ENCODE results near the gene LRRFIP1.
"Not testable (repeated sequence)": the region's sequence is repeated elsewhere in the genome, so short reads cannot be mapped to it uniquely, and the experiment has no call there.

Gene LRRFIP1

DNA sequence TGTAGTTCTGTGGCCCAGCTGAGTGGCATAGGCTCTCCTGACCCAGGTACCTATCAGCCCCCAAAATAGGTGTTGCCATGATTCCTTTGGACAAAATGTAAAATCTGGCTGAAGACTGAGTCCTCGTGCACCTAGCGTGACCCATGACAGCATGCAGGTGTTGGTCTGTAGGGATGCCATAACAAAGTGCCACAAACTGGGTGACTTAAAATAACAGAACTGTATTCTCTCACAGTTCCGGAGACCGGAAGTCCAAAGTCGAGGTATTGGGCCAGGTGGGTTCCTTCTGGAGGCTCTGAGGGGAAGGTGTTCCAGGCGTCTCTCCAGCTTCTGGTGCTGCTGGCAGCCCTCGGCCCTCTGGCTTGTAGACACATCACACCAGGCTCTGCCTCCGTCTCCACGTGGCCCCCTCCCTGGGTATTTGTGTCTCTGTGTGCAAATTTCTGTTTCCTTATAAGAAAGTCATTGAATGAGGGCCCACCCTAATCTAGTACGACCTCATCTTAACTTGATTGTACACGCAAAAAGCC lies 34.5 kb downstream of the LRRFIP1 start:
- Histone ChIP-seq H3K27ac (ENCODE audit: low read length) (no peak overlapping the region), H3K9ac (ENCODE audit: low read depth, low read length) (no peak overlapping the region), H3K9me3 (ENCODE audit: insufficient read depth, low read depth, low read length) (no peaks in the 10 kb centered on the region), H3K36me3 (ENCODE audit: insufficient read depth, low read depth, low read length) (no peaks in the 10 kb centered on the region), H3K27me3 (ENCODE audit: insufficient read depth, low read length) (no peaks in the 10 kb centered on the region), H3K4me1 (ENCODE audit: insufficient read depth, low read length) (peaks cover 7% of the 10 kb centered on the region; the same call in 1 of the 2 replicates), H3K4me3 (ENCODE audit: low read length) (no peak overlapping the region)

DNA sequence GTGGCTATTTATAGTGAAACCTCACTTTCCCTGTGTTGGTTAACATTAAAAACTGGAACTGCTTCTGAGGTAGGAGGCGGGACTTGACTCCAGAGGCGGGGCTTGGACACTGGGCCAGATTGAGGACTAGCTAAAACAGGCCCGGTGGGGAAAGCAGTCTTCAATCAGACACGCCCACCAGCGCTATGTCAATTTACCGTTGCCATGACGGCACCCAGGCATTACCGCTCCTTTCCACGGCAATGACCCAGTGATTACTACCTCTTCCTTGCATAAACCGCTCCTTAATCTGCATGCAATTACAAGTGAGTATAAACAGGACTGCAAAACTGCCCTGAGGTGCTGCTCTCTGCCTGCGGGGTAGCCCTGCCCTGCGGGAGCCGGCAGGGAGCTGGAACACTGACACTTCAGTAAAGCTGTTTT lies 35.3 kb downstream of the LRRFIP1 start:
- no peak overlapping the region for H3K27ac ChIP-seq (ENCODE audit: low read length)
- no peaks in the 10 kb centered on the region for H3K9me3 ChIP-seq (ENCODE audit: insufficient read depth, low read depth, low read length)
- peaks cover 9% of the 10 kb centered on the region; the same call in 1 of the 2 replicates for H3K4me1 ChIP-seq (ENCODE audit: insufficient read depth, low read length)
- H3K27me3 ChIP-seq (ENCODE audit: insufficient read depth, low read length): no peaks in the 10 kb centered on the region
- peak overlapping the region; percentile 39; the same call in 1 of the 2 replicates for H3K4me3 ChIP-seq (ENCODE audit: low read length)
- no peaks in the 10 kb centered on the region for H3K36me3 ChIP-seq (ENCODE audit: insufficient read depth, low read depth, low read length)
- no peak overlapping the region for H3K9ac ChIP-seq (ENCODE audit: low read depth, low read length)

DNA sequence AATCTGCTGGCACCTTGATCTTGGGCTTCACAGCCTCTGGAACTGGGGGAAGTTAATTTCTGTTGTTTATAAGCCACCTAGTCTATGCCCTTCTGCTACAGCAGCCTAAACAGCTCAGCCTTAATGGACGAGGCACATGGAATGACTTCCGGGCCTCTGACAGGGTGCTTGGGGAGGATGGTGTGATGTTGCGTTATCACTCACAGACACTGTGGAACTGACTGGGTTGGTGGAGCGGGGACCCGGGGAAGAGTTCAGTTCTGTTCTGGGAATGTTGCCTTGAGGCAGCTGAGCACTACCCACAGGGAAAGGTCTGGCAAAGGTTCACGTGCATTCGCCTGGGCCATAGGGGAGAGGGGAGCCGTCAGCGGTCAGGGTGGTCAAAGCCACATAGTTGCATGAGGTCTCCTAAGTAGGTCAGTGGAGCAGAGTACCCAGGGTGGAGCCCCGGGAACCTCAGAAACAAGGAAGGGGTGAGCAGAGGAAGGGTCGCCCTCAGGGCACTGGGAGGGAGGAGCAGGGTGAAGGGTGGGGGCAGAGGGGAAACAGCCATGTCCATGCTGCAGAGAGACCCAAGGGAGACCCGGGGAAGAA lies 36.2 kb downstream of the LRRFIP1 start:
- H3K27ac ChIP-seq (ENCODE audit: low read length): no peak overlapping the region

DNA sequence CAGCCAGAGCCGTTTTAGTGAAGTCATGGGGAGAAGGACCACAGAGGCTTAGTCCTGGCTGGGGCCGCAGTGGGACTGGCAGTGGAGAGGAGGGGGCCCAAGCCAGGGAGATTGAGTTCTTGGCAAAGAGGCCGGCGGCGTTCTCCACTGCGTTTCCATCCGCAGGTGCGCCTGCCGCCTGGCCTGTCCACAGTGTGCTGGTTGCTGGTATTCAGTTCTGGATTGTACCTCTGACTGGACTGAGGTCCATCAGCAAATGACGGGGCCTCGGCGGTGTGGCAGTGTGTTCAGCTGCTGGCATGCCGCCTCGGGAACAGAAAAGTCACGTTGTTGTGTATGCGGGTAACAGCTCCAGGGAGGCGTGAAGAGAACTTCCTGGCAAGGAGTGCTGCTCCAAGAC lies 36.8 kb downstream of the LRRFIP1 start:
- no peaks in the 10 kb centered on the region for H3K27me3 ChIP-seq (ENCODE audit: insufficient read depth, low read length)
- H3K4me1 ChIP-seq (ENCODE audit: insufficient read depth, low read length): peaks cover 13% of the 10 kb centered on the region; the same call in 1 of the 2 replicates
- no peak overlapping the region for H3K9ac ChIP-seq (ENCODE audit: low read depth, low read length)
- H3K27ac ChIP-seq (ENCODE audit: low read length): no peak overlapping the region
- H3K9me3 ChIP-seq (ENCODE audit: insufficient read depth, low read depth, low read length): no peaks in the 10 kb centered on the region
- H3K4me3 ChIP-seq (ENCODE audit: low read length): no peak overlapping the region
- no peaks in the 10 kb centered on the region for H3K36me3 ChIP-seq (ENCODE audit: insufficient read depth, low read depth, low read length)

More for the DNA sequence above, 36.2 kb downstream of the LRRFIP1 start:
- Histone ChIP-seq H3K4me1 (ENCODE audit: insufficient read depth, low read length) (peaks cover 13% of the 10 kb centered on the region; the same call in 1 of the 2 replicates), H3K9me3 (ENCODE audit: insufficient read depth, low read depth, low read length) (no peaks in the 10 kb centered on the region), H3K36me3 (ENCODE audit: insufficient read depth, low read depth, low read length) (no peaks in the 10 kb centered on the region), H3K9ac (ENCODE audit: low read depth, low read length) (no peak overlapping the region), H3K27me3 (ENCODE audit: insufficient read depth, low read length) (no peaks in the 10 kb centered on the region), H3K4me3 (ENCODE audit: low read length) (no peak overlapping the region)

DNA sequence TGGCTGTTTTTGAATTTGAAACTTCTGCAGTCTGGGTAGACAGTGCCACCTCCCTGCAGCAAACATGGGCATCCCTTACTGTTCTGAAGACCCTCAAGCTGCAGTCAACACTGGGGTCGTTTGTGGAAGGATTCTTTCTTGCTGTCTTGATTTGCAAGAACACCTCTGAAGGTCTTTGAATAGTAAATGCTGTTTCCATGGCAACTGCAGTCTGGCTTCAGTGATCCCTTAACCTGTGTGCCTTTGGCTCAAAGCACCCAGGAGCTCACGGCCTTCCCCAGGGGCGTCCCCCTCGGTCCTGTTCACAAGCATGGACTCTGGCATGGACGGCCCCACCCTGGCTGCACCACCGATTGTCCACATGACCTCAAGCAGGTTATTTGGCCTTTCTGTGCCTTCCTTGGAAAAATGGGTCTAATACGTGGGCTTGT lies 38.3 kb downstream of the LRRFIP1 start:
- Histone ChIP-seq H3K9ac (ENCODE audit: low read depth, low read length) (no peak overlapping the region), H3K9me3 (ENCODE audit: insufficient read depth, low read depth, low read length) (no peaks in the 10 kb centered on the region), H3K4me3 (ENCODE audit: low read length) (no peak overlapping the region), H3K27ac (ENCODE audit: low read length) (no peak overlapping the region), H3K36me3 (ENCODE audit: insufficient read depth, low read depth, low read length) (no peaks in the 10 kb centered on the region), H3K27me3 (ENCODE audit: insufficient read depth, low read length) (no peaks in the 10 kb centered on the region), H3K4me1 (ENCODE audit: insufficient read depth, low read length) (peaks cover 13% of the 10 kb centered on the region; the same call in 1 of the 2 replicates)

DNA sequence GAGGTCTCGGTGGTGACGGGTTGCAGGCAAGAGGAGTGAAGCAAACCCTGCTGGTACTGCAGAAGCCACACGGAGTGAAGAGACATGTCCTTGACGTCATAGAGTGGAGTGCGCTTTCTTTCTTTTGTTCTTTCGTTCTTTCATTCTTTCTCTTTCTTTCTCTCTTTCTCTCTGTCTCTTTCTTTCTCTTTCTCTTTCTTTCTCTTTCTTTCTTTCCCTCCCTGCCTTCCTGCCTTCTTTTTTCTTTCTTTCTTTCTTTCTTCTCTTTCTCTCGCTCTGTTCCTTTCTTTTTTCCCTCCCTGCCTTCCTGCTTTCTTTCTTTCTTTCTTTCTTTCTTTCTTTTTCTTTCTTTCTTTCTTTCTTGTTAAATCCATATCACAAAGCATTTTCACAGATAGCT lies 39.2 kb downstream of the LRRFIP1 start:
- Histone ChIP-seq H3K27ac (ENCODE audit: low read length) (no peak overlapping the region), H3K9ac (ENCODE audit: low read depth, low read length) (no peak overlapping the region), H3K4me1 (ENCODE audit: insufficient read depth, low read length) (peaks cover 13% of the 10 kb centered on the region; the same call in 1 of the 2 replicates), H3K27me3 (ENCODE audit: insufficient read depth, low read length) (no peaks in the 10 kb centered on the region), H3K36me3 (ENCODE audit: insufficient read depth, low read depth, low read length) (no peaks in the 10 kb centered on the region), H3K9me3 (ENCODE audit: insufficient read depth, low read depth, low read length) (no peaks in the 10 kb centered on the region), H3K4me3 (ENCODE audit: low read length) (no peak overlapping the region)

DNA sequence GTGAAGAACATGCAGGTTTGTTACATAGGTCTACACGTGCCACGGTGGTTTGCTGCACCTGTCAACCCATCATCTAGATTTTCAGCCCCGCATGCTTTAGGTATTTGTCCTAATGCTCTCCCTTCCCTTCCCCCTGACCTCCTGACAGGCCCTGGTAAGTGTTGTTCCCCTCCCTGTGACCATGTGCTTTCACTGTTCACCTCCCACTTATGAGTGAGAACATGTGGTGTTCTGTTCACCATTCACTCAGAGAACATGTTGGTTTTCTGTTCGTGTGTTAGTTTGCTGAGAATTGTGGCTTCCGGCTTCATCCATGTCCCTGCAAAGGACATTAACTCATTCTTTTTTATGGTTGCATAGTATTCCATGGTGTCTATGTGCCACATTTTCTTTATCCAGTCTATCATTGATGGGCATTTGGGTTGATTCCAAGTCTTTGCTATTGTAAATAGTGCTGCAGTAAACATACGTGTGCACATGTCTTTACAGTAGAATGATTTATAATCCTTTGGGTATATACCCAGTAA lies 39.7 kb downstream of the LRRFIP1 start:
- not testable (repeated sequence) for H3K27ac ChIP-seq (ENCODE audit: low read length); H3K9me3 ChIP-seq (ENCODE audit: insufficient read depth, low read depth, low read length); H3K36me3 ChIP-seq (ENCODE audit: insufficient read depth, low read depth, low read length); H3K9ac ChIP-seq (ENCODE audit: low read depth, low read length); H3K4me3 ChIP-seq (ENCODE audit: low read length); H3K27me3 ChIP-seq (ENCODE audit: insufficient read depth, low read length)
- peaks cover 13% of the 10 kb centered on the region; the same call in 1 of the 2 replicates for H3K4me1 ChIP-seq (ENCODE audit: insufficient read depth, low read length)

DNA sequence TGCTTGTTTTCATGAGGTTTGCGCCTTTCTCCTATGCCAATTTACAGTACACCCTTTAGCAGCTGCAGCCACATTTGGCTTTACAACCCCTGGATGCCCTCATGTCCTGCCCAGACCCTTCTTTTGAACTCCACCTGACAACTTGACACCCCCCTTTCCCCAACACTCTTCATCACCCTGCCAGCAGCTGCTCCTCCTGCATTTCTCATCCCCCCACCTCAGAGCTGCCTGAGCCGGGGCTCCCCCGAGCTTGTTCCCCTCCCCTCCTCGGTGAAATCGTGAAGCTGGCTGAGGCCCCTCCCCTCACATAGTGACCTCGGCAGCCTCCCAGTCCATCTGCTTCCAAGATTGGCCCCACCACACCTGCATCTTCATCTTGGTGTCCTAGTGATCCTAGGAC lies 40.5 kb downstream of the LRRFIP1 start:
- Histone ChIP-seq H3K36me3 (ENCODE audit: insufficient read depth, low read depth, low read length) (no peaks in the 10 kb centered on the region), H3K9ac (ENCODE audit: low read depth, low read length) (no peak overlapping the region)

DNA sequence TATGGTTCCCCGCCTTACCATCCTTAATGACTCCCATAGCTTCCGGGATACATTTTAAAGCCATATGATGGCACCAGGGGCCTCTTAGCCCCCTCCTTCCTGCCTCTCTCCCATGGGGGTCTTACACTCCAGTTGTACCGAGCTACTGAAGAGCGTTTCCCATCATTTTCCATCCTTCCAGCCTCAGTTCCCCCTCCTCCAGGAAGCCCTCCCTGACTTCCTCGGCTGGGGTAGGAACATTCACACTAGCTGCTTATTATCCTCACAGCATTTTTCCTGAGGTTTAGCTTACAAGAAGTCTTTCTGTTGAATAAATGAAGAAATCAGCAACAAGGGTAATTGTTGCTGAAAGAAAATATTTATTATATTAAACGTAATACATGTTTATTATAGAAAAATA lies 41.1 kb downstream of the LRRFIP1 start:
- Histone ChIP-seq H3K9ac (ENCODE audit: low read depth, low read length) (no peak overlapping the region), H3K4me1 (ENCODE audit: insufficient read depth, low read length) (peaks cover 11% of the 10 kb centered on the region; the same call in 1 of the 2 replicates), H3K9me3 (ENCODE audit: insufficient read depth, low read depth, low read length) (no peaks in the 10 kb centered on the region), H3K4me3 (ENCODE audit: low read length) (no peak overlapping the region), H3K36me3 (ENCODE audit: insufficient read depth, low read depth, low read length) (no peaks in the 10 kb centered on the region), H3K27me3 (ENCODE audit: insufficient read depth, low read length) (no peaks in the 10 kb centered on the region), H3K27ac (ENCODE audit: low read length) (no peak overlapping the region)

More for the DNA sequence above, 40.5 kb downstream of the LRRFIP1 start:
- Histone ChIP-seq H3K27ac (ENCODE audit: low read length) (no peak overlapping the region), H3K27me3 (ENCODE audit: insufficient read depth, low read length) (no peaks in the 10 kb centered on the region), H3K4me1 (ENCODE audit: insufficient read depth, low read length) (peaks cover 13% of the 10 kb centered on the region; the same call in 1 of the 2 replicates), H3K4me3 (ENCODE audit: low read length) (no peak overlapping the region), H3K9me3 (ENCODE audit: insufficient read depth, low read depth, low read length) (no peaks in the 10 kb centered on the region)

DNA sequence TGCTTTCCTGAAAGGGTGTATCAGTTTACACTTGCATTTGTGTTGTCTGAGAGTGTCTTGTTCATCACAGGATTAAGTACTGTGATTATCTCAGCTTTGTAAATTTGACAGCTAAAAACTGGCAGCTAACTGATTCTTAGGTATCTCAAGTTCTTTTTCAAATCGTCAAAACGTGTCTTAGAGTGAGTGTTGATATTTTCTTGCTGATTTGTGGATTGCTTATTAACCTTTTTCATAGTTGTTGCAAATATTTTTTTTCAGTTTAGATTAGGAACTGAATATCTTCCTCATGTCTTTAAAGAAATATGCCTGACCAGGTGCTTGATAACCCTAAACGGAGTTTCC lies 41.9 kb downstream of the LRRFIP1 start:
- no peak overlapping the region for H3K4me3 ChIP-seq (ENCODE audit: low read length)
- no peaks in the 10 kb centered on the region for H3K9me3 ChIP-seq (ENCODE audit: insufficient read depth, low read depth, low read length)
- no peaks in the 10 kb centered on the region for H3K27me3 ChIP-seq (ENCODE audit: insufficient read depth, low read length)
- peaks cover 14% of the 10 kb centered on the region; the same call in 1 of the 2 replicates for H3K4me1 ChIP-seq (ENCODE audit: insufficient read depth, low read length)
- no peak overlapping the region for H3K27ac ChIP-seq (ENCODE audit: low read length)
- no peak overlapping the region for H3K9ac ChIP-seq (ENCODE audit: low read depth, low read length)
- no peaks in the 10 kb centered on the region for H3K36me3 ChIP-seq (ENCODE audit: insufficient read depth, low read depth, low read length)

DNA sequence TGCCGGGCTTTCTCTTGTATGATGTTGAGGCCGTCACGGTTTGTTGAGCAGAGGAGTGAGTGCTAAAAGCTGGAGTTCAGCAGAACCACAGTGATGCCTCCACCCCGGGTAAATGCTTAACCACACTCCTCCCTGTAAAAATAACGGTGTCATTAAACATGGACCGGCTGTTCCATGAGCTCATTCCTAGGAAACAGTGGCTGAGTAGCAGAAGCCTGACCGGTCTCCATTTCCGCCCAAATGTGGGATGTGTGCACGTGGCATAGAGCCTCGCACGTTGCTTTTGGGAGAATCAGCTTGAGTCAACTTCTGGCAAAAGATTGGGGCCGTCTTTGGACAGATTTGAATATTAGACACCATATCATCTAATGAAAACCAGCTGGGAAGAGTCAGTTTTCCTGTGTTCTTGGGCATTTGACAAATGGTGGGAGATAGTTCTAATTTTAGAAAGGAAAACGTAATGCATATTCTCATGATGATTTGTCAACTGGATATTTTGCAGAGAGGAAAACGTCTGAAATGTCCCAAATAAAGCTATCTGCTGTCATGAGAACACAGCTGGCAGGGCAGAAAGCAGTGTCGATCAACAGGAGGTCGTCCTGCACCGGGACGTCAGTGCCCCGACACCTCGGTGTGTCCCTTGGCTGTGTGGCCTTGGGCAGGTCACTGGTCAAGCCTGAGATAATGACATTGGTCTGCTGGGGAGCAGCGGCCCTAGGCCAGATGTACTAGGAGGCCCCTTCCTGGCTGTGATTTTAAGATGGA lies 42.4 kb downstream of the LRRFIP1 start:
- Histone ChIP-seq H3K27me3 (ENCODE audit: insufficient read depth, low read length) (no peaks in the 10 kb centered on the region), H3K4me1 (ENCODE audit: insufficient read depth, low read length) (peaks cover 19% of the 10 kb centered on the region; the same call in 1 of the 2 replicates), H3K9ac (ENCODE audit: low read depth, low read length) (no peak overlapping the region), H3K36me3 (ENCODE audit: insufficient read depth, low read depth, low read length) (no peaks in the 10 kb centered on the region), H3K4me3 (ENCODE audit: low read length) (no peak overlapping the region), H3K27ac (ENCODE audit: low read length) (no peak overlapping the region), H3K9me3 (ENCODE audit: insufficient read depth, low read depth, low read length) (no peaks in the 10 kb centered on the region)

Measured in iPS-20b (cell line).